Stimulated activated CD4-positive, alpha-beta T cell treated with anti-CD3 and anti-CD28 coated beads, Interleukin-4, amount 100 ng/mL, for 24 hours (primary cell): ENCODE measurements around the gene TSPAN4.

ENCODE experiments used
- DNase-seq: peaks from one replicate; pipeline ENCODE4 v3.0.0-alpha.2; 2020

TSPAN4 gene

GRCh38 chr11:914747-915501 lies 72.3 kb downstream of the TSPAN4 start:
- no peak for DNase-seq
